Lower lobe of right lung (tissue), 2 donors: Measurements from ENCODE around the gene TMEM108. TPM values are rescaled to one million over a fixed set of nuclear protein-coding genes. Genes with fewer than 3 reads are reported as not detected.

Source experiments
- ATAC-seq, 2 donors: fragments of 200-7000 bp; cut with Tn5 transposase; one replicate each; pipeline ENCODE4 v1.9.1; 2020 to 2022; ENCODE audit warnings: mild to moderate bottlenecking in 2 of 2, moderate library complexity in 2 of 2
- DNase-seq: peaks from one replicate; pipeline ENCODE4 v3.0.0-alpha.2; 2020
- H3K27ac ChIP-seq: fragments of 200-600 bp; one replicate; pipeline ENCODE4 v1.8.0; 2022
- H3K27me3 ChIP-seq: fragments of 200-600 bp; one replicate; pipeline ENCODE4 v1.8.0; 2022; ENCODE audit warnings: low read depth
- H3K36me3 ChIP-seq: fragments of 200-600 bp; one replicate; pipeline ENCODE4 v1.8.0; 2022; ENCODE audit warnings: mild to moderate bottlenecking
- H3K4me1 ChIP-seq: fragments of 200-600 bp; one replicate; pipeline ENCODE4 v1.8.0; 2022
- H3K4me3 ChIP-seq: fragments of 200-600 bp; one replicate; pipeline ENCODE4 v1.8.0; 2022; ENCODE audit warnings: mild to moderate bottlenecking
- H3K9me3 ChIP-seq: fragments of 200-600 bp; one replicate; pipeline ENCODE4 v1.8.0; 2022
- intact Hi-C: fragments of 100-400 bp; cut with DNase I; formaldehyde crosslinking; loops from one replicate; pipeline ENCODE4 v1.11.0; 2022
- total RNA-seq: library from RNA; stranded (reverse); fragmentation: NEBNext Ultra II Directional; extraction: Animal tissue kit (Norgen Biotek cat#: 25700); gene quantifications from one replicate; pipeline ENCODE4 v1.2.1, GENCODE V29; 2021
- TF ChIP-seq, protein P1 (sequence below): fragments of 200-600 bp; IDR thresholded peaks from one replicate; pipeline ENCODE4 v1.8.0; 2022; ENCODE audit warnings: antibody characterized with exemption, mild to moderate bottlenecking
- donor health status: DM: no; HTN: yes; CAD: no; lungs with severe emphysema.

TMEM108 gene
- total RNA-seq, 1 donor from 2014 or later: 18.5 TPM

DNA sequence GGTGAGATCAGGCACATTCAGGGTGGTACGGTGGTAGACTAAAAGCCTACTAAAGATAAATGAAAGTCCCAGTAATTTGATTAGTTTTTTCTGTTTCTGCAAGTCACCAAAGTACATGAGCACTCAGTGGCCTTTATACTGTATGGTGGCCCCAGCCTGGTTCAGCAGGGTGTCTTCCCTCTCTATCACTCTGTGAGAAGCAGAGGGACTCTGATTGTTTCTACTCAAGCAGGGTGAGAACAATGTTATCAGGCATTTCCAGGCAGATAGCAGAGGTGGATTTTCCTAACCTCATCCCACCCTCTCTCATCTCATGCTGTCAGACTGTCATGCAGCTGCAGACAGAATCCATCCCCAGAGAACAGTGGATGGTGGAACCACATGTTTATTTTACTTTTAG lies 290.2 kb downstream of the TMEM108 start:
- H3K4me3 ChIP-seq: no peak overlapping the region
- H3K27ac ChIP-seq: no peak overlapping the region
- H3K9me3 ChIP-seq: no peaks in the 10 kb centered on the region
- no peaks in the 10 kb centered on the region for H3K36me3 ChIP-seq
- intact Hi-C loops: no loop called here
- ATAC-seq: no peak
- TF ChIP-seq, protein P1, sequence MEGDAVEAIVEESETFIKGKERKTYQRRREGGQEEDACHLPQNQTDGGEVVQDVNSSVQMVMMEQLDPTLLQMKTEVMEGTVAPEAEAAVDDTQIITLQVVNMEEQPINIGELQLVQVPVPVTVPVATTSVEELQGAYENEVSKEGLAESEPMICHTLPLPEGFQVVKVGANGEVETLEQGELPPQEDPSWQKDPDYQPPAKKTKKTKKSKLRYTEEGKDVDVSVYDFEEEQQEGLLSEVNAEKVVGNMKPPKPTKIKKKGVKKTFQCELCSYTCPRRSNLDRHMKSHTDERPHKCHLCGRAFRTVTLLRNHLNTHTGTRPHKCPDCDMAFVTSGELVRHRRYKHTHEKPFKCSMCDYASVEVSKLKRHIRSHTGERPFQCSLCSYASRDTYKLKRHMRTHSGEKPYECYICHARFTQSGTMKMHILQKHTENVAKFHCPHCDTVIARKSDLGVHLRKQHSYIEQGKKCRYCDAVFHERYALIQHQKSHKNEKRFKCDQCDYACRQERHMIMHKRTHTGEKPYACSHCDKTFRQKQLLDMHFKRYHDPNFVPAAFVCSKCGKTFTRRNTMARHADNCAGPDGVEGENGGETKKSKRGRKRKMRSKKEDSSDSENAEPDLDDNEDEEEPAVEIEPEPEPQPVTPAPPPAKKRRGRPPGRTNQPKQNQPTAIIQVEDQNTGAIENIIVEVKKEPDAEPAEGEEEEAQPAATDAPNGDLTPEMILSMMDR: no peak
- H3K4me1 ChIP-seq: peaks cover 12% of the 10 kb centered on the region
- DNase-seq: no peak
- no peaks in the 10 kb centered on the region for H3K27me3 ChIP-seq

DNA sequence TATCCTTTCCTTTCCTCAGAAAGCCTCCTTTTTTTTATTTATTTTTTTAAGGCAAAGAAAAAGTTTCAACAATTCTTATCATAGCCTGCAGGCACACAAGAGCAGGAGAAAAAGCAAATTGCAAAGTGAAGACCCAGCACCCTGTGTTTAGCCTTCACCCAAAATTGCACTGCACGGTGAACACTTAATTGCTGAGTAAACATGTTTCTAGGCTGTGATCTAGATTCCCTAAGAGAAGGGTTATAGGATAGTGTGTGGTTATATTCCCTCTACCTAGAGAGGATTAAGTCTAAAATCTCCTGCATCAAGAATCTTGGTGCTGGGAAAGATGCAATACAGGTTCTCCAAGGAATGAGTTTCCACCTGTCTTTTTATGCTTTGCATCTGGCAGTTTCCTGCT lies 291.4 kb downstream of the TMEM108 start:
- ATAC-seq (no peak), DNase-seq (no peak)
- Histone ChIP-seq H3K4me3 (no peak overlapping the region), H3K9me3 (no peaks in the 10 kb centered on the region), H3K27me3 (no peaks in the 10 kb centered on the region), H3K27ac (no peak overlapping the region), H3K36me3 (no peaks in the 10 kb centered on the region), H3K4me1 (peaks cover 12% of the 10 kb centered on the region)
- TF ChIP-seq, protein P1: no peak
- intact Hi-C loops: no loop called here

- Histone ChIP-seq H3K27me3 (no peaks in the 10 kb centered on the region), H3K9me3 (no peaks in the 10 kb centered on the region), H3K36me3 (no peaks in the 10 kb centered on the region), H3K4me1 (peaks cover 12% of the 10 kb centered on the region), H3K27ac (no peak overlapping the region), H3K4me3 (no peak overlapping the region)
- DNase-seq: no peak
- TF ChIP-seq, protein P1: no peak
- no peak for ATAC-seq
- intact Hi-C loops: no loop called here
Measured at GRCh38 chr3:133330065-133330464, 291.9 kb downstream of the TMEM108 start.

DNA sequence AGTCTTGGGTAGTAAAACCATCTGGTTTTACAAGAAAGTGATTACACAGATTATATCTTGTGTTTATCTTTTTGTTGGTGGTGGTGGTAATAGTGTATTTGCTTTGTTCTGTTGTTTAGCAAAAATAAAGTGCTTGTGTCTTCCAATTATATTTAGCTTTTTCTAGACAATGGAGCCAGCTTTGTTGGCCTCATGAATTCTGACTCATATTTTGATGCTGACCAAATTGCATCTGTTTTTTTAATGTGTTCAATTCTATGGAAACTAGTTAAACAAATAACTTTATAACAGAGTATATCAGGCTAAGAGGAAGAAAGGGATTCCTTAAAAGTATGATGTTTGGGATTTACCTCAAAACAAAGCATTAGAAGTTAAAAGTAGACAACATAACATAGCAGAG lies 292.3 kb downstream of the TMEM108 start:
- Histone ChIP-seq H3K27me3 (no peaks in the 10 kb centered on the region), H3K36me3 (no peaks in the 10 kb centered on the region), H3K4me3 (no peak overlapping the region), H3K4me1 (peaks cover 12% of the 10 kb centered on the region), H3K9me3 (no peaks in the 10 kb centered on the region), H3K27ac (no peak overlapping the region)
- intact Hi-C loops: no loop called here
- TF ChIP-seq, protein P1: no peak
- DNase-seq (no peak), ATAC-seq (no peak)

DNA sequence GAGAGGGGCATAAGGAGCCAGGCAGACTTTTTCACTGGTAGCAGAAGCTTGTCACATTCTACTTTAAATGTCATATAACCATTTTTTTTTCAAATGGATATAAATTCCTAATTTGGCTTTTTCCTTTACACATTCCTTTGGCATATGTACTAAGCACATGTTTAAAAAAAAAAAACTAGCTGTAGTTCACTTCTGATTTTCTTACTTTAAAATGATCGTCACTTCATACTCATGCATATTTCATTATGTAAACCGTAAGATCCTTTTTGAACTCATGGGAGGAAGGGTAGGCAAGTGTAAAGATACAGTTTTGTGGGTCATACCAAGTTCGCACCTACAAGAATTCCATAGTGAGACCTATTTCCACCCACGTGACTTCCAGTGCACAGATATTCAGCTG lies 316.5 kb downstream of the TMEM108 start:
- DNase-seq: no peak
- no peaks in the 10 kb centered on the region for H3K9me3 ChIP-seq
- no peaks in the 10 kb centered on the region for H3K36me3 ChIP-seq
- TF ChIP-seq, protein P1: no peak
- H3K27ac ChIP-seq: no peak overlapping the region
- H3K4me1 ChIP-seq: no peaks in the 10 kb centered on the region
- ATAC-seq: no peak
- intact Hi-C loops: no loop called here
- H3K4me3 ChIP-seq: no peak overlapping the region
- no peaks in the 10 kb centered on the region for H3K27me3 ChIP-seq

- no peaks in the 10 kb centered on the region for H3K27me3 ChIP-seq
- TF ChIP-seq, protein P1: no peak
- no peaks in the 10 kb centered on the region for H3K4me1 ChIP-seq
- H3K4me3 ChIP-seq: no peak overlapping the region
- ATAC-seq (no peak), DNase-seq (no peak)
- H3K36me3 ChIP-seq: no peaks in the 10 kb centered on the region
- H3K9me3 ChIP-seq: no peaks in the 10 kb centered on the region
- intact Hi-C loops: no loop called here
- H3K27ac ChIP-seq: no peak overlapping the region
Measured at GRCh38 chr3:133360476-133360875, 322.3 kb downstream of the TMEM108 start.
